Measurements from ENCODE around the gene NACAD. TPM values are rescaled to one million over a fixed set of nuclear protein-coding genes. Genes with fewer than 3 reads are reported as not detected.
A peak's percentile ranks its signal among the peaks of the same experiment; 100 is the strongest.

The NACAD gene
- total and polyA plus RNA-seq, 7 experiments from 2014 or later, result 0.08 to 0.15 TPM; not detected in 5

DNA sequence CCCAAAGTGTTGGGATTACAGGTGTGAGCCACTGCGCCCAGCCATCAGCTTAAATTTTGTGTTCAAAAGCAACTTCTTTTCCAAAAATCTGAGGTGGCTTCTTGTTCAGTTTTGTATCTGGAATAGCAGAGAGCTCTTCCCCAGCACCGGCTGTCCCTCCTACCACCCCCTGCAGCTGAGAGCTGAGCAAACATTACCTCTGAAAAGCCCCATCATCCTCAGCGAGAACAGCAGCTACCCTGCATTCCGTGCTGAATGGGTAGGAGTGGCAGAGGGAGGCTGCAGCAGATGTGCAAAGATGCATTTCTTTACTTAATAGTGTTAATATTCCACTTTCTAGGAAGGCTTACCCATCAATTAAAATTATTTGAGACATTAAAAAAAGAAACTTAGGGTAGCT is 56.9 kb downstream of the NACAD start:
- peaks cover 0 to 20% (median 0%) of the 10 kb centered on the region in 3 experiments for H3K36me3 ChIP-seq (ENCODE audit: control insufficient read depth in 2 of 3, insufficient read depth in 3 of 3, low read length in 3 of 3)
- no peak for DNase-seq

More for the DNA sequence above, 56.9 kb downstream of the NACAD start:
- Mint-ChIP-seq H3K27me3 (no peaks in the 10 kb centered on the region), H3K36me3 (peaks cover 5 to 52% (median 25%) of the 10 kb centered on the region in 5 donors), H3K4me1 (peaks cover 59 to 74% (median 68%) of the 10 kb centered on the region in 7 donors), H3K27ac (peak overlapping the region; percentile 70 to 94 (median 84)), H3K4me3 (peak overlapping the region; percentile 76 to 93 (median 81)), H3K9me3 (no peaks in the 10 kb centered on the region)
- H3K27ac ChIP-seq (ENCODE audit: low read depth, low read length), result peak overlapping the region; percentile 53
- H3K27me3 ChIP-seq (ENCODE audit: control insufficient read depth in 2 of 2, insufficient read depth in 2 of 2, low read length in 2 of 2), result no peaks in the 10 kb centered on the region
- ChIA-PET CTCF (interaction anchor here (0.6 to 5.6 kb wide), 3 partner anchors 12 to 443 kb away, joined by 3 to 65 read pairs (median 4); no protein-coding TSS in a partner anchor), POLR2A (interaction anchor here (0.6 to 13.7 kb wide), 7 partner anchors 18 to 425 kb away, joined by 3 to 348 read pairs (median 4); partner anchors contain the start of genes CCM2, MYO1G and OGDH)
- ATAC-seq, result no peak
- H3K4me1 ChIP-seq (ENCODE audit: control insufficient read depth in 2 of 2, insufficient read depth in 2 of 2, low read length in 2 of 2), result peaks cover 58 to 73% of the 10 kb centered on the region in 2 donors
- no peaks in the 10 kb centered on the region for H3K9me3 ChIP-seq (ENCODE audit: control insufficient read depth in 2 of 3, low read length in 3 of 3)
- peak overlapping the region; percentile 5 for H3K4me3 ChIP-seq (ENCODE audit: low read length)
- intact Hi-C loops (cut with micrococcal nuclease), result loop anchor here in 1 of 2 donors (5.0 kb wide), 1 partner anchor 175 kb away; no protein-coding TSS in a partner anchor

Other genes with a start within 250 kb of the NACAD start
- 100 to 1,000 TPM; 141 to 284 (median 143) TPM for gene H2AZ2, start 240.9 kb downstream of the NACAD start, total RNA-seq
- 100 to 1,000 TPM; 202 to 252 TPM for gene H2AZ2, start 240.9 kb downstream of the NACAD start, polyA plus RNA-seq
- 10 to 100 TPM; 16.5 to 30.5 (median 23.3) TPM for gene PURB, start 203.4 kb downstream of the NACAD start, total RNA-seq
- gene PURB, start 203.4 kb downstream of the NACAD start, polyA plus RNA-seq, result 1 to 10 TPM; 1.7 to 2.8 TPM
- gene MYO1G, start 110.0 kb downstream of the NACAD start, total RNA-seq, result 100 to 1,000 TPM in 3 of 5 experiments, 10 to 100 TPM in 2; 29.2 to 385 (median 107) TPM
- gene MYO1G, start 110.0 kb downstream of the NACAD start, polyA plus RNA-seq, result 10 to 100 TPM; 51.1 to 76.0 TPM
- gene CCM2, start 88.8 kb downstream of the NACAD start, total RNA-seq, result 100 to 1,000 TPM in 3 of 5 experiments, 10 to 100 TPM in 2; 80.4 to 200 (median 119) TPM
- 100 to 1,000 TPM in 1 of 2 donors, 10 to 100 TPM in 1; 75.9 to 123 TPM for gene CCM2, start 88.8 kb downstream of the NACAD start, polyA plus RNA-seq
- gene TBRG4, start 22.7 kb upstream of the NACAD start, total RNA-seq, result 100 to 1,000 TPM in 4 of 5 experiments, 10 to 100 TPM in 1; 93.7 to 143 (median 107) TPM
- 10 to 100 TPM; 55.1 to 99.1 TPM for gene TBRG4, start 22.7 kb upstream of the NACAD start, polyA plus RNA-seq
- gene RAMP3, start 68.8 kb upstream of the NACAD start, total RNA-seq, result under 1 TPM in 1 of 5 experiments, not detected in 4; 0.39 TPM
- gene RAMP3, start 68.8 kb upstream of the NACAD start, polyA plus RNA-seq, result not detected